Measurements from ENCODE around the gene EML1. TPM values are rescaled to one million over a fixed set of nuclear protein-coding genes. Genes with fewer than 3 reads are reported as not detected.

EML1 gene
- total RNA-seq, 4 donors from 2014 or later: 11.0 to 57.5 (median 24.5) TPM

DNA sequence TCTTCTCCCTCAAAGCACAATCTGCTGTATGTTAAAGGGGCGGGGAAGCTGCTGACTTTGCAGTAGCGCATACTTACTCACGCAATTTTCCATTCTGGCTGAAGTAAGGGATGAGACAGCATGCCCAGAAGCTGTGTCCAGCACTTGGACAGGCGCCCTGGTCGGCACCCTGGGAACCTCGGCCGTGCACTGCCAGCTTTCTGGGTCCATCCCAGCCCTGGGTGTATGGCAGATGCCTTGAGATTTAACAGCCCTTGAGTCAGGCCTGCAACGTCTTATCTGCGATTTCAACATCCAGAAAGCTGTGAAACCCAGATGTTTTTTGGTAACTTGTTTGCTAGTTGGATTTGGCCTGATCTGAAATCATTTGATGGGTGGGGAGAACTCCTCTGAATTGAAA, 16.1 kb downstream of the EML1 start:
- TF ChIP-seq, protein P1, sequence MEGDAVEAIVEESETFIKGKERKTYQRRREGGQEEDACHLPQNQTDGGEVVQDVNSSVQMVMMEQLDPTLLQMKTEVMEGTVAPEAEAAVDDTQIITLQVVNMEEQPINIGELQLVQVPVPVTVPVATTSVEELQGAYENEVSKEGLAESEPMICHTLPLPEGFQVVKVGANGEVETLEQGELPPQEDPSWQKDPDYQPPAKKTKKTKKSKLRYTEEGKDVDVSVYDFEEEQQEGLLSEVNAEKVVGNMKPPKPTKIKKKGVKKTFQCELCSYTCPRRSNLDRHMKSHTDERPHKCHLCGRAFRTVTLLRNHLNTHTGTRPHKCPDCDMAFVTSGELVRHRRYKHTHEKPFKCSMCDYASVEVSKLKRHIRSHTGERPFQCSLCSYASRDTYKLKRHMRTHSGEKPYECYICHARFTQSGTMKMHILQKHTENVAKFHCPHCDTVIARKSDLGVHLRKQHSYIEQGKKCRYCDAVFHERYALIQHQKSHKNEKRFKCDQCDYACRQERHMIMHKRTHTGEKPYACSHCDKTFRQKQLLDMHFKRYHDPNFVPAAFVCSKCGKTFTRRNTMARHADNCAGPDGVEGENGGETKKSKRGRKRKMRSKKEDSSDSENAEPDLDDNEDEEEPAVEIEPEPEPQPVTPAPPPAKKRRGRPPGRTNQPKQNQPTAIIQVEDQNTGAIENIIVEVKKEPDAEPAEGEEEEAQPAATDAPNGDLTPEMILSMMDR (IDR thresholded peaks at IDR 0.05; ENCODE audit: low read depth): no peak

DNA sequence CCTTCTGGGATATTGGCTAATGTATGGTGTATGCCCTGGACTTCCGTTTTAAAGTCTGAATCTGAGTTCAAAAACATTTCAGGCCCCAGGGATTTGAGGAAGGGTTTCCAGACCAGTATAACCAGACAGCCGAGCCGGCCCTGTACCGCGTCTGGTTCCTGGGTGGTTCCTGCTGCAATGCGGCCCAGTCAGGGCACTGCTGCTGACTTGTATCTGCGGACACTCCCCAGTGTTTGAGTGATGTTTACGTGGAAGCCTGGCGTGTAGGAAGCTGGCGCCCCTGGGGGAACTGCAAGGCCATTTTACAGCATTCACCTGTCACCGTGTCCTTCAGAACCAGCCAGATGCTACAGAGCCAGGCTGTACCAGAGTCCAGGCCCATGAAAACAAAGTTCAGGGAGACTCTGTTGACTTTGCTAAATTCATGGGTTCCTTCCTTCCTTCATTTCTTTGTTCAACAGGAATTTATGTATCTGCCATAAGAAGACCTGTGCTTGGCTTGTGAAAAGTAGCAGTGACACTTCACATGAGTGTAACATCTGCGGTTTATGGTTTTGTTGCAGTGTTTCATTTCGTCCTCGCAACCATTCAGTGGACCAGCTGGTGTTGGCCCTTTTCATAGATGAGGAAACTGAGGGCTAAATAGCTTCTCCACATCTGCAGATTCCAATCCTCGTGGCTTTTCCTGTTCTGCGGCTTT, 16.8 kb downstream of the EML1 start:
- TF ChIP-seq, protein P1 (IDR thresholded peaks at IDR 0.05; ENCODE audit: low read depth): no peak

DNA sequence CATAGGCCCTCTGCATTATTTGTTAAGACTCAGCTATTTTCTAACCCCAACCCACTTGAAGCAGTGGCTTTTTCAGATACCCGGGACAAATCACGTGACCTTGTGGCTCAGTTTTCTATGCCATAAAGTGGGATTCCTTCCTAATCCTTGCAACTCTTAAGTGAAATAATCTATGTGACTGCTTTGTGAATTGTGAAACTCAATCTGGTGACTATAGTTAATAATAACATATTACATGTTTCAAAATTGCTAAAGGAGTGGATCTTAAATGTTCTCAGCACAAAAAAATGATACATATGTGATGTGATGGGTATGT, 17.3 kb downstream of the EML1 start:
- TF ChIP-seq, protein P1 (IDR thresholded peaks at IDR 0.05; ENCODE audit: low read depth): no peak

DNA sequence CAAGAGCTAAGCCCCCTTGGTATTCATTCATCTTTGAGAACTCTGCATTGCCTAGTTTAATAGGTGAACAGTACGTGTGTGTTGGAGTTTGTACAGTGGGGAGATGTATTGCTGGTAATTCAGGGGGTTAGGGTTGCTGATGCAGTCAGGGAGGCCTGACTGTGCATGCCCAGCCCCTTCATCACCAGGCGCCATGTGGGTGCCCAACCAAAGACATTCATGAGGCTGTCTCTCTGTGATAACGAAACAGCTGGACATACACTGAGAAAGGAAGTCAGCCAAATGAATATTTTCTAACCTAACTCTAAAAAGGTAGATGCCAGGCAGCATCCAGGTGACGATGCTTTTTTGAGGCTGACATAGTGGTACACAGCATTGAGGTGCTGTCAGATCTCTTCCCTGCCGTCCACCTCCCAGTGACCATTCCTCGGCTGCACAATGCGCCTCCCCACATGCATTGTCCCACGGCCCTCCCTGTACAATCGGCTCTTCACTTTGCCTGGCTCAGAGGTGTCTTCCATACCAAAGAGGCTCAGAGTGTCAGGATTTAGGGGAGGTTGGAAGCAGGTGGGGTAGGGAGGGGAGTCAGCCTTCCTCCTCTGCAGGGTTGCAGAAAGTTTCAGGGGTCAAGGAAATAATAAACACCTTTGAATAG, 19.0 kb downstream of the EML1 start:
- TF ChIP-seq, protein P1 (IDR thresholded peaks at IDR 0.05; ENCODE audit: low read depth): no peak

DNA sequence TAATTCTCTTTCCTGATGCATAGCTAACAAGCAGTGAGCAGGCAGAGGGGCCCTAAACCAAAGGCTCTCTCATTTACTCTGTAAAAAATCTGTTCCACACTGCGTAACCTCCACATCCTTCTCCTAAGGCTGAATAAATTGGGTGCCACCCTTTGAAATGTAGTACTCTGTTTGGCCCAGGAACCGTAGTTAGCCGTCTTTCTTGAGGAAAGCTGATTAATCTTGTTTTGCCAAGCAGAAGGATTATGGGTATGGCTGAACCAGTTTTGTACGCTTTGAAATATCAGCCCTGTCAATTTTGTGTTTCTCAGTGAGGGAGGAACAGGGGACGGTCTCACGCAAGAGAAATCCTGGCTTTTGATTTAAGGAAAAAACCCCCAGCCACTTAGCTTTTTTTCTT, 19.7 kb downstream of the EML1 start:
- TF ChIP-seq, protein P1 (IDR thresholded peaks at IDR 0.05; ENCODE audit: low read depth): no peak

DNA sequence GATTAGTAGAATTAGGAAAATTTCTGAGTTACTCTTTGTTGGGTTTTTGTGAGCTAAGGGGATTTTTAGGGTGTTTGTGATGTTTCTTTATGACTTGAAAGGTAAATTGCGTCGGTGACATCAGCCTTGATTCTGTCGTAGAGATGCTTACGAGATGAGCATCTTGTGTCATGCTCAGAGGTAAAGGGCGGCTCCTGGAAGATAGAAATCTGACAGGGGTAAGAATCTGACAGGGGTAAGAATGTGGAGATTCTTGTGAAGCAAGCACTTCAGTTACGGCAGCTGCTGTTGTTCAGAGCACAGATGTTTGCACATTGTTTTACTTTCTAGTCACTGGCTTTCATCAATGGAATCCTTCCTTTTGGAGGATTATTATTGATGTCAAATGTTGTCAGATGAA, 22.5 kb downstream of the EML1 start:
- TF ChIP-seq, protein P1 (IDR thresholded peaks at IDR 0.05; ENCODE audit: low read depth): no peak

DNA sequence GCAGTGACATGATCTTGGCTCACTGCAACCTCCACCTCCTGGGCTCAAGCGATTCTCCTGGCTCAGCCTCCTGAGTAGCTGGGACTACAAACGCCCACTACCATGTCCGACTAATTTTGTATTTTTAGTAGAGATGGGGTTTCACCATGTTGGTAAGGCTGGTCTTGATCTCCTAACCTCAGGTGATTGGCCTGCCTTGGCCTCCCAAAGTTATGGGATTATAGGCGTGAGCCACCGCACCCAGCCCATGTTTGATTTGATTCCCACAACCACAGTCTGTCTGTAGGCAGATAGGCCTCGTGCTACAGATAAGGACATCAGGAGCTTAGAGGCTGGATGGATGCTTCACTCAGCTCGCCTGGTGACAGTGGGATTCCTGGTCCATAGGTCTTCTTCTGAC, 23.0 kb downstream of the EML1 start:
- TF ChIP-seq, protein P1 (IDR thresholded peaks at IDR 0.05; ENCODE audit: low read depth): no peak

All from subcutaneous adipose tissue (tissue), 4 donors.